SK-N-MC (cell line): ENCODE data around the gene CX3CR1.

Experiments
- DNase-seq: peaks from one replicate; pipeline ENCODE4 v3.0.0-alpha.2; 2011; ENCODE audit warnings: low read depth, low spot score
- H3K27ac ChIP-seq: fragments of 200-600 bp; sonication (generic); 2 replicates; pipeline ENCODE4 v1.5.1; 2016; ENCODE audit warnings: mixed run types
- H3K36me3 ChIP-seq: fragments of 200-600 bp; sonication (generic); 2 replicates; pipeline ENCODE4 v1.6.1; 2017; ENCODE audit warnings: antibody characterized with exemption, low read length, mixed read lengths; ENCODE audit not compliant: insufficient read depth
- H3K4me3 ChIP-seq: fragments of 200-600 bp; sonication (generic); 2 replicates; pipeline ENCODE4 v1.5.1; 2016
- H3K9ac ChIP-seq: fragments of 200-600 bp; sonication (generic); 2 replicates; pipeline ENCODE4 v1.8.0; 2017; ENCODE audit warnings: mixed run types, mixed read lengths; ENCODE audit not compliant: insufficient read length
- H3K9me3 ChIP-seq: fragments of 200-600 bp; sonication (generic); 2 replicates; pipeline ENCODE4 v1.6.1; 2017; ENCODE audit warnings: low read depth, mild to moderate bottlenecking, antibody characterized with exemption, low read length, moderate library complexity, mixed read lengths
- EZH2 ChIP-seq: fragments of 200-600 bp; sonication (generic); IDR thresholded peaks from one replicate; pipeline ENCODE4 v1.6.1; 2017; ENCODE audit warnings: antibody characterized with exemption
- FOXP2 ChIP-seq: optimal IDR thresholded peaks from 2 replicates; pipeline ENCODE3; 2011; ENCODE audit warnings: mild to moderate bottlenecking, moderate library complexity; ENCODE audit not compliant: insufficient read depth; ENCODE audit errors: extremely low read length, control extremely low read depth
- POLR2AphosphoS5 ChIP-seq: IDR thresholded peaks from 2 replicates; pipeline ENCODE4 v1.6.1; 2012; ENCODE audit warnings: mild to moderate bottlenecking, low read depth, low read length, borderline replicate concordance

Gene CX3CR1

GRCh38 chr3:39263576-39263975 lies 16.3 kb downstream of the CX3CR1 start:
- Histone ChIP-seq H3K9ac (no peak overlapping the region), H3K4me3 (no peak overlapping the region), H3K9me3 (no peaks in the 10 kb centered on the region), H3K27ac (no peak overlapping the region), H3K36me3 (no peaks in the 10 kb centered on the region)
- no peak for DNase-seq
- TF ChIP-seq FOXP2 (no peak), POLR2AphosphoS5 (no peak), EZH2 (no peak)

- H3K9ac ChIP-seq = no peak overlapping the region
- H3K9me3 ChIP-seq = no peaks in the 10 kb centered on the region
- TF ChIP-seq POLR2AphosphoS5 = no peak
- TF ChIP-seq EZH2 = no peak
- TF ChIP-seq FOXP2 = no peak
- no peak for DNase-seq
- no peaks in the 10 kb centered on the region for H3K36me3 ChIP-seq
- no peak overlapping the region for H3K4me3 ChIP-seq
- no peak overlapping the region for H3K27ac ChIP-seq
Measured at GRCh38 chr3:39262846-39263245, 17.0 kb downstream of the CX3CR1 start.

GRCh38 chr3:39261726-39262125 lies 18.1 kb downstream of the CX3CR1 start:
- TF ChIP-seq FOXP2 = no peak
- TF ChIP-seq EZH2 = no peak
- no peak for TF ChIP-seq POLR2AphosphoS5
- no peaks in the 10 kb centered on the region for H3K36me3 ChIP-seq
- no peak overlapping the region for H3K4me3 ChIP-seq
- H3K9me3 ChIP-seq = no peaks in the 10 kb centered on the region
- no peak overlapping the region for H3K9ac ChIP-seq
- DNase-seq = no peak
- H3K27ac ChIP-seq = no peak overlapping the region

GRCh38 chr3:39260957-39261356 lies 18.9 kb downstream of the CX3CR1 start:
- no peak for TF ChIP-seq EZH2
- no peak for TF ChIP-seq POLR2AphosphoS5
- no peak for TF ChIP-seq FOXP2
- peak; percentile 34 for DNase-seq
- Histone ChIP-seq H3K9me3 (no peaks in the 10 kb centered on the region), H3K36me3 (no peaks in the 10 kb centered on the region), H3K9ac (no peak overlapping the region), H3K4me3 (no peak overlapping the region), H3K27ac (no peak overlapping the region)

- Histone ChIP-seq H3K9ac (no peak overlapping the region), H3K4me3 (no peak overlapping the region), H3K27ac (no peak overlapping the region), H3K9me3 (no peaks in the 10 kb centered on the region), H3K36me3 (no peaks in the 10 kb centered on the region)
- no peak for DNase-seq
- no peak for TF ChIP-seq POLR2AphosphoS5
- no peak for TF ChIP-seq FOXP2
- TF ChIP-seq EZH2 = no peak
Measured at GRCh38 chr3:39260318-39260717, 19.5 kb downstream of the CX3CR1 start.

GRCh38 chr3:39255503-39256325 lies 24.1 kb downstream of the CX3CR1 start:
- no peak overlapping the region for H3K9ac ChIP-seq
- TF ChIP-seq POLR2AphosphoS5 (no peak), EZH2 (no peak), FOXP2 (no peak)
- no peaks in the 10 kb centered on the region for H3K9me3 ChIP-seq
- DNase-seq = no peak
- no peak overlapping the region for H3K4me3 ChIP-seq
- no peaks in the 10 kb centered on the region for H3K36me3 ChIP-seq
- no peak overlapping the region for H3K27ac ChIP-seq

- TF ChIP-seq EZH2 = no peak
- H3K36me3 ChIP-seq = no peaks in the 10 kb centered on the region
- H3K4me3 ChIP-seq = no peak overlapping the region
- no peak overlapping the region for H3K27ac ChIP-seq
- no peak overlapping the region for H3K9ac ChIP-seq
- H3K9me3 ChIP-seq = no peaks in the 10 kb centered on the region
- no peak for DNase-seq
Measured at GRCh38 chr3:39254806-39255449, 24.9 kb downstream of the CX3CR1 start.

GRCh38 chr3:39251576-39251975 lies 28.3 kb downstream of the CX3CR1 start:
- Histone ChIP-seq H3K36me3 (no peaks in the 10 kb centered on the region), H3K4me3 (no peak overlapping the region), H3K9ac (no peak overlapping the region), H3K27ac (no peak overlapping the region), H3K9me3 (no peaks in the 10 kb centered on the region)
- no peak for TF ChIP-seq EZH2
- TF ChIP-seq POLR2AphosphoS5 = no peak
- no peak for TF ChIP-seq FOXP2
- DNase-seq = no peak
